Endothelial cell of umbilical vein (primary cell): ENCODE data around the gene CLPTM1L. TPM values are rescaled to one million over a fixed set of nuclear protein-coding genes. Genes with fewer than 3 reads are reported as not detected.

Experiments
- Bru-seq: library from RNA; stranded (reverse); fragments of 400-500 nt; gene quantifications from one replicate; lab custom pipeline; 2021; lab: Mats Ljungman, UMichigan
- BruChase-seq, 2 experiments: library from RNA; stranded (reverse); fragments of 400-500 nt; gene quantifications; one replicate each; lab custom pipeline; 2021; lab: Mats Ljungman, UMichigan
- BruUV-seq: library from RNA; stranded (reverse); fragments of 400-500 nt; replicated peaks from 2 replicates; lab custom pipeline; 2021; lab: Mats Ljungman, UMichigan
- CTCF ChIA-PET: fragments of 300-600, 350-600 bp; sonication (Branson Sonifier 250); formaldehyde crosslinking; loops from one replicate; lab custom pipeline; 2021; ENCODE audit warnings: antibody characterized with exemption, inconsistent platforms; lab: Charles Lee
- POLR2A ChIA-PET: fragments of 300-600, 350-600 bp; sonication (Branson Sonifier 250); formaldehyde crosslinking; loops from one replicate; lab custom pipeline; 2021; ENCODE audit warnings: antibody characterized with exemption, inconsistent platforms; lab: Charles Lee
- DNase-seq: peaks from one replicate; pipeline ENCODE4 v3.0.0-alpha.2; 2011; ENCODE audit warnings: low read depth, low spot score
- FAIRE-seq: peaks from 2 replicates; lab custom pipeline; 2011; peaks lifted over from hg19 to GRCh38; lab: Jason Lieb, UNC
- H2AFZ ChIP-seq: 2 replicates; pipeline ENCODE4 v1.6.0; 2012; ENCODE audit warnings: low read depth, low read length, control low read depth, inconsistent platforms
- H3K27ac ChIP-seq: 2 replicates; pipeline ENCODE4 v1.5.1; 2011; ENCODE audit warnings: low read depth, mild to moderate bottlenecking, control low read depth, low read length, moderate library complexity; ENCODE audit not compliant: insufficient read depth
- H3K27me3 ChIP-seq, 2 experiments: 2 replicates each; pipeline versions ENCODE4 v1.6.0 to v1.6.1; 2011; ENCODE audit warnings: low read length in 2 of 2, mixed read lengths in 1 of 2; ENCODE audit not compliant: control insufficient read depth in 2 of 2, insufficient read depth in 2 of 2
- H3K36me3 ChIP-seq, 2 experiments: 2 replicates in 1 of 2; 3 replicates in 1 of 2; pipeline ENCODE4 v1.5.1; 2011; ENCODE audit warnings: low read length in 2 of 2, mild to moderate bottlenecking in 1 of 2, moderate library complexity in 1 of 2; ENCODE audit not compliant: control insufficient read depth in 2 of 2, insufficient read depth in 2 of 2; ENCODE audit errors: extremely low read depth in 1 of 2
- H3K4me1 ChIP-seq: 3 replicates; pipeline ENCODE4 v1.5.1; 2011; ENCODE audit warnings: mild to moderate bottlenecking, low read length; ENCODE audit not compliant: control insufficient read depth, insufficient read depth; ENCODE audit errors: extremely low read depth
- H3K4me2 ChIP-seq: 2 replicates; pipeline ENCODE4 v1.6.1; 2011; ENCODE audit warnings: low read length, control low read depth, mixed read lengths; ENCODE audit not compliant: insufficient read depth
- H3K4me3 ChIP-seq, 3 experiments: fragments of 200-600 bp in 1 of 3; sonication (generic), shearing (Covaris generic) in 1 of 3; replicated peaks in 1 of 3; 2 replicates each; pipeline ENCODE4 v1.5.1; 2011 to 2016; ENCODE audit warnings: control low read depth in 3 of 3, low read length in 3 of 3, mild to moderate bottlenecking in 2 of 3, inconsistent platforms in 1 of 3, low read depth in 1 of 3, moderate library complexity in 1 of 3; ENCODE audit not compliant: insufficient read depth in 1 of 3
- H3K79me2 ChIP-seq: 2 replicates; pipeline ENCODE4 v1.6.0; 2012; ENCODE audit warnings: low read length, inconsistent platforms; ENCODE audit not compliant: control insufficient read depth, insufficient read depth
- H3K9ac ChIP-seq: replicated peaks from 2 replicates; pipeline ENCODE3; 2011; ENCODE audit warnings: low read length, control low read depth; ENCODE audit not compliant: insufficient read depth; ENCODE audit errors: extremely low read depth
- H3K9me1 ChIP-seq: replicated peaks from 3 replicates; pipeline ENCODE4 v1.6.0; 2011; ENCODE audit warnings: mild to moderate bottlenecking, low read length; ENCODE audit not compliant: control insufficient read depth, insufficient read depth; ENCODE audit errors: extremely low read depth
- H3K9me3 ChIP-seq: replicated peaks from 2 replicates; pipeline ENCODE4 v1.5.1; 2012; ENCODE audit warnings: low read length, inconsistent platforms; ENCODE audit not compliant: control insufficient read depth, insufficient read depth
- H4K20me1 ChIP-seq: replicated peaks from 2 replicates; pipeline ENCODE3; 2011; ENCODE audit warnings: mild to moderate bottlenecking, low read length; ENCODE audit not compliant: control insufficient read depth, insufficient read depth; ENCODE audit errors: extremely low read depth
- FOS ChIP-seq: IDR thresholded peaks from 2 replicates; pipeline ENCODE4 v1.6.1; 2011; ENCODE audit warnings: mild to moderate bottlenecking, low read length, moderate library complexity, borderline replicate concordance; ENCODE audit not compliant: insufficient read depth
- JUN ChIP-seq: IDR thresholded peaks from 2 replicates; pipeline ENCODE4 v1.6.1; 2011; ENCODE audit warnings: borderline replicate concordance, low read depth; ENCODE audit not compliant: insufficient read length, insufficient read depth
- MYC ChIP-seq: IDR thresholded peaks from one replicate; pipeline ENCODE4 v1.6.1; 2011; ENCODE audit warnings: mild to moderate bottlenecking, low read depth, low read length
- POLR2A ChIP-seq: IDR thresholded peaks from 2 replicates; pipeline ENCODE4 v1.6.1; 2012; ENCODE audit warnings: low read depth, mild to moderate bottlenecking, control low read depth, low read length
- POLR2AphosphoS5 ChIP-seq: IDR thresholded peaks from 2 replicates; pipeline ENCODE4 v1.6.1; 2012; ENCODE audit warnings: low read depth, mild to moderate bottlenecking, control low read depth, low read length, moderate library complexity; ENCODE audit not compliant: insufficient read depth
- dilution Hi-C: fragments of 300-500 bp; cut with MboI; formaldehyde crosslinking; loops from one replicate; pipeline ENCODE4 v1.15.0; 2019; ENCODE audit warnings: low sequenced_read_pairs; ENCODE audit not compliant: extremely low pct_ligation_motif_present
- intact Hi-C: fragments of 100-400 bp; cut with micrococcal nuclease; formaldehyde crosslinking; loops from one replicate; pipeline ENCODE4 v1.10.0; 2022
- long read RNA-seq: library from polyadenylated mRNA; stranded (forward); transcript quantifications from one replicate; pipeline ENCODE4 v2.0.0, GENCODE V29; 2021
- polyA minus RNA-seq, 3 experiments: library from RNA; depleted of rRNA, polyadenylated mRNA; stranded (reverse); fragments of >200 nt; gene quantifications; 1 replicate in 1 of 3; 2 replicates in 2 of 3; pipeline ENCODE4 v1.2.3, GENCODE V29; 2011
- polyA plus RNA-seq, 4 experiments: library from polyadenylated mRNA; depleted of rRNA in 3 of 4; stranded (reverse) in 3 of 4; unstranded in 1 of 4; fragments of >200 nt; gene quantifications; 2 replicates each; pipeline versions ENCODE4 v1.2.1 to v1.2.3, GENCODE V29; 2011 to 2012; ENCODE audit warnings: missing spikeins in 1 of 4
- total RNA-seq: library from RNA; stranded (reverse); gene quantifications from 2 replicates; pipeline ENCODE4 v1.2.3, GENCODE V29; 2021
- TF ChIP-seq, protein P1 (sequence below), 2 donors: IDR thresholded peaks; 1 replicate in 1 of 2; 2 replicates in 1 of 2; pipeline ENCODE4 v1.5.1; 2011; ENCODE audit warnings: low read length in 2 of 2, mild to moderate bottlenecking in 2 of 2, moderate library complexity in 2 of 2, control low read depth in 1 of 2, inconsistent platforms in 1 of 2, low read depth in 1 of 2; ENCODE audit not compliant: insufficient read depth in 1 of 2; ENCODE audit errors: extremely low read depth in 1 of 2
- TF ChIP-seq, protein P2 (sequence below): IDR thresholded peaks from 2 replicates; pipeline ENCODE4 v1.6.1; 2011; ENCODE audit not compliant: insufficient read depth, insufficient read length

The CLPTM1L gene, protein sequence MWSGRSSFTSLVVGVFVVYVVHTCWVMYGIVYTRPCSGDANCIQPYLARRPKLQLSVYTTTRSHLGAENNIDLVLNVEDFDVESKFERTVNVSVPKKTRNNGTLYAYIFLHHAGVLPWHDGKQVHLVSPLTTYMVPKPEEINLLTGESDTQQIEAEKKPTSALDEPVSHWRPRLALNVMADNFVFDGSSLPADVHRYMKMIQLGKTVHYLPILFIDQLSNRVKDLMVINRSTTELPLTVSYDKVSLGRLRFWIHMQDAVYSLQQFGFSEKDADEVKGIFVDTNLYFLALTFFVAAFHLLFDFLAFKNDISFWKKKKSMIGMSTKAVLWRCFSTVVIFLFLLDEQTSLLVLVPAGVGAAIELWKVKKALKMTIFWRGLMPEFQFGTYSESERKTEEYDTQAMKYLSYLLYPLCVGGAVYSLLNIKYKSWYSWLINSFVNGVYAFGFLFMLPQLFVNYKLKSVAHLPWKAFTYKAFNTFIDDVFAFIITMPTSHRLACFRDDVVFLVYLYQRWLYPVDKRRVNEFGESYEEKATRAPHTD
- total RNA-seq (113 and 116 TPM in 2 replicates), polyA plus RNA-seq (189 and 191 TPM in 2 replicates), polyA minus RNA-seq (248 and 313 TPM in 2 replicates), Bru-seq, nascent RNA (percentile 60 among the genes with signal in this experiment), BruChase-seq, experiment 1, labeled RNA remaining after a 6-hour chase (percentile 81 among the genes with signal in this experiment), BruChase-seq, experiment 2, labeled RNA remaining after a 2-hour chase (percentile 81 among the genes with signal in this experiment)
- 153 and 161 TPM in 2 replicates for polyA plus RNA-seq (2011; cell fraction: cytosol; rRNA removed)
- 144 and 152 TPM in 2 replicates for polyA plus RNA-seq (2011; cell fraction: nucleus; rRNA removed)
- polyA plus RNA-seq (2012): 87.9 and 119 TPM in 2 replicates
- polyA minus RNA-seq (2011; cell fraction: cytosol; rRNA and poly(A)+ RNA removed): 171 TPM
- polyA minus RNA-seq (2011; cell fraction: nucleus; rRNA and poly(A)+ RNA removed): 59.2 and 60.7 TPM in 2 replicates
- long read RNA-seq, transcript CLPTM1L-201 (17 exons, 2,500 nt): major isoform, 374 of 486 reads
- long read RNA-seq, partial matches to known transcripts: 31 of 486 reads
- long read RNA-seq, other reads (novel, unspliced or antisense): 77 of 486 reads

DNA sequence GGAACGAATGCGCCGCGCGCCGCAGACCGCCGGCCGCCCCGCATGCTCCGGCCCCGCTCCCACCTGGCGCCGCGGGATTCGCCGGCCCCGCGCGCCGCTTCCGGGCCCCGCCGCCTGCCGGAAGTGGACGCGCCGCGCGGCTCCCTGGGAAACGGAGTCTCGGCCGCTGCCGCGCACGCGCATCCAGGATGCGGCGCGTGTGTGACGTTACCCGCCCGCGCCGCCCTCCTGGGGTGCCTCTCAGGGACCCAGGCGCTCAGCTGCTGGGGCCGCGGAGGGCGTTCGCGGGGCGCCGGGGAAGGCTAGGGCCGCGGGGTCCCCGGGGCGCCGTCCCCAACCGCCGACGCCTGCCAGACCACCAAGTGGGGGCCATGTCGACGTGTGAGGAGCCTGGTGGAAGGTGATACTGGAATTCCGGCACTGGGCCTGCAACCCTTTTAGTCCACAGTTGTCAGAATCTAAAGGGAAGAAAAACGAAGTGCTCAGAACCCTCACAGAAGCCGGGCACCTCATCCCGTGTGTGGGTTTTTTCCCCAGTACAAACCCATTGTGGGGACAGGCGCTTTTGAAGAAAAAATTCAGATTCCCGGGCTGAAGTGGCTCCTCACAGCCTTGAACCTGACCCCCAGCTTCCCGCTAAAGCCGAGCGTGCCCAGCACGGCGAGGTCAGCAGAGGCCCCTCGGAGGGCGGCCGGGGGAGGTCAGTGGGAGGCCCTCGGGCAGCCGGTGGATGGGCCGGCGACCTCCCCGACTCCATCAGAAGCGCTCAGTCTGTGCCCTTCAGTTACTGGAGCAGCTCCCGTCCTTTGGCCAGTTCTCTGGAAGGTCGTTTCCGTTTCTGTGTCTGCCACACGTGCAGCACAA lies at the start of gene CLPTM1L:
TSS of gene CLPTM1L (minus strand) at position 125 of the 864 bp plus-strand sequence. CDS start 258 bp downstream, outside the sequence.
- Histone ChIP-seq H3K79me2 (peaks cover 16% of the 10 kb centered on the region), H3K9ac (peak within 1 kb of the TSS; percentile 97), H3K4me1 (peaks cover 9% of the 10 kb centered on the region), H3K9me3 (no peaks in the 10 kb centered on the region), H3K9me1 (no peaks in the 10 kb centered on the region), H3K27me3 (no peaks in the 10 kb centered on the region), H3K27ac (peak within 1 kb of the TSS; percentile 83), H3K36me3 (peaks cover 3 to 19% of the 10 kb centered on the region in 2 experiments), H3K4me3 (peak within 1 kb of the TSS; percentile 88 to 93 (median 90)), H4K20me1 (no peaks in the 10 kb centered on the region), H3K4me2 (peak within 1 kb of the TSS; percentile 77), H2AFZ (peak within 1 kb of the TSS; percentile 74)
- ChIA-PET POLR2A (no interaction called here), CTCF (interaction anchor here (0.8 to 1.8 kb wide), 5 partner anchors 34 to 300 kb away, joined by 3 to 7 read pairs (median 3); no protein-coding TSS in a partner anchor)
- TF ChIP-seq POLR2AphosphoS5: peak; percentile 80
- TF ChIP-seq, protein P1, sequence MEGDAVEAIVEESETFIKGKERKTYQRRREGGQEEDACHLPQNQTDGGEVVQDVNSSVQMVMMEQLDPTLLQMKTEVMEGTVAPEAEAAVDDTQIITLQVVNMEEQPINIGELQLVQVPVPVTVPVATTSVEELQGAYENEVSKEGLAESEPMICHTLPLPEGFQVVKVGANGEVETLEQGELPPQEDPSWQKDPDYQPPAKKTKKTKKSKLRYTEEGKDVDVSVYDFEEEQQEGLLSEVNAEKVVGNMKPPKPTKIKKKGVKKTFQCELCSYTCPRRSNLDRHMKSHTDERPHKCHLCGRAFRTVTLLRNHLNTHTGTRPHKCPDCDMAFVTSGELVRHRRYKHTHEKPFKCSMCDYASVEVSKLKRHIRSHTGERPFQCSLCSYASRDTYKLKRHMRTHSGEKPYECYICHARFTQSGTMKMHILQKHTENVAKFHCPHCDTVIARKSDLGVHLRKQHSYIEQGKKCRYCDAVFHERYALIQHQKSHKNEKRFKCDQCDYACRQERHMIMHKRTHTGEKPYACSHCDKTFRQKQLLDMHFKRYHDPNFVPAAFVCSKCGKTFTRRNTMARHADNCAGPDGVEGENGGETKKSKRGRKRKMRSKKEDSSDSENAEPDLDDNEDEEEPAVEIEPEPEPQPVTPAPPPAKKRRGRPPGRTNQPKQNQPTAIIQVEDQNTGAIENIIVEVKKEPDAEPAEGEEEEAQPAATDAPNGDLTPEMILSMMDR (IDR thresholded peaks at IDR 0.05; ENCODE audit: extremely low read depth in 1 of 2, insufficient read depth in 1 of 2, low read depth in 1 of 2, low read length in 2 of 2): no peak
- TF ChIP-seq FOS: no peak
- TF ChIP-seq JUN: no peak
- TF ChIP-seq MYC: no peak
- peak; percentile 65 for TF ChIP-seq POLR2A
- TF ChIP-seq, protein P2, sequence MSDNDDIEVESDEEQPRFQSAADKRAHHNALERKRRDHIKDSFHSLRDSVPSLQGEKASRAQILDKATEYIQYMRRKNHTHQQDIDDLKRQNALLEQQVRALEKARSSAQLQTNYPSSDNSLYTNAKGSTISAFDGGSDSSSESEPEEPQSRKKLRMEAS: peak; percentile 44
- FAIRE-seq (peak; percentile 80), DNase-seq (peak; percentile 84)
- dilution Hi-C loops (no loop called here), intact Hi-C loops (loop anchor here (2.0 kb wide), 1 partner anchor 40 kb away; no protein-coding TSS in a partner anchor)
- TSS peak; percentile 64 for BruUV-seq
